Measurements from ENCODE around the gene RAPGEF1.
"Not testable (repeated sequence)": the region's sequence is repeated elsewhere in the genome, so short reads cannot be mapped to it uniquely, and the experiment has no call there.

The RAPGEF1 gene

GRCh38 chr9:131559421-131560000 is 180.4 kb downstream of the RAPGEF1 start:
- DNase-seq (ENCODE audit: low read depth in 2 of 2) = no peak

- DNase-seq (ENCODE audit: low read depth in 2 of 2) = no peak
These were observed 181.9 kb downstream of the RAPGEF1 start for GRCh38 chr9:131557855-131558548.

GRCh38 chr9:131555841-131556673 is 183.8 kb downstream of the RAPGEF1 start:
- no peak for DNase-seq (ENCODE audit: low read depth in 2 of 2)

- DNase-seq (ENCODE audit: low read depth in 2 of 2) = no peak
These were observed 185.0 kb downstream of the RAPGEF1 start for GRCh38 chr9:131554843-131555351.

- DNase-seq (ENCODE audit: low read depth in 2 of 2) = no peak
These were observed 185.6 kb downstream of the RAPGEF1 start for GRCh38 chr9:131554087-131554842.

GRCh38 chr9:131552030-131552429 is 187.8 kb downstream of the RAPGEF1 start:
- DNase-seq (ENCODE audit: low read depth in 2 of 2) = no peak

GRCh38 chr9:131550465-131550864 is 189.4 kb downstream of the RAPGEF1 start:
- not testable (repeated sequence) for DNase-seq (ENCODE audit: low read depth in 2 of 2)

GRCh38 chr9:131549186-131549585 is 190.7 kb downstream of the RAPGEF1 start:
- DNase-seq (ENCODE audit: low read depth in 2 of 2) = not testable (repeated sequence)

GRCh38 chr9:131546336-131547084 is 193.4 kb downstream of the RAPGEF1 start:
- DNase-seq (ENCODE audit: low read depth in 2 of 2) = no peak

- DNase-seq (ENCODE audit: low read depth in 2 of 2) = no peak
These were observed 194.0 kb downstream of the RAPGEF1 start for GRCh38 chr9:131545786-131546335.

GRCh38 chr9:131545003-131545785 is 194.7 kb downstream of the RAPGEF1 start, which contains the start of gene PRRT1B:
Gene PRRT1B, plus strand, starts transcription at chr9:131545523. Its CDS starts 93 bp downstream, at chr9:131545616.
- no peak for DNase-seq (ENCODE audit: low read depth in 2 of 2)

GRCh38 chr9:131543141-131543540 is 196.7 kb downstream of the RAPGEF1 start:
- no peak for DNase-seq (ENCODE audit: low read depth in 2 of 2)

GRCh38 chr9:131539223-131539923 is 200.5 kb downstream of the RAPGEF1 start:
- DNase-seq (ENCODE audit: low read depth in 2 of 2) = no peak

- no peak for DNase-seq (ENCODE audit: low read depth in 2 of 2)
These were observed 201.9 kb downstream of the RAPGEF1 start for GRCh38 chr9:131537946-131538345.

GRCh38 chr9:131534721-131535237 is 205.1 kb downstream of the RAPGEF1 start:
- DNase-seq (ENCODE audit: low read depth in 2 of 2) = no peak

GRCh38 chr9:131530920-131531832 is 208.7 kb downstream of the RAPGEF1 start, which contains the start of gene UCK1:
Gene UCK1, minus strand, starts transcription at chr9:131531263. Its CDS starts 89 bp downstream, at chr9:131531174.
- peak; percentile 61 to 72 for DNase-seq (ENCODE audit: low read depth in 2 of 2)

GRCh38 chr9:131530546-131530919 is 209.3 kb downstream of the RAPGEF1 start:
- no peak for DNase-seq (ENCODE audit: low read depth in 2 of 2)

All from stimulated activated CD8-positive, alpha-beta memory T cell treated with anti-CD3 and anti-CD28 coated beads, Interleukin-2, amount 100 ng/mL, for 48 hours (primary cell).